AG04449 (cell line): ENCODE measurements around the gene ANKUB1.

ENCODE experiments used
- CTCF ChIA-PET: fragments of 350-600 bp; formaldehyde crosslinking; extraction: SDS; loops from one replicate; lab custom pipeline; 2021; ENCODE audit warnings: antibody characterized with exemption; lab: Yijun Ruan, JAX
- POLR2A ChIA-PET: fragments of 400-600, 350-600 bp; formaldehyde crosslinking; extraction: SDS; loops from one replicate; lab custom pipeline; 2020; ENCODE audit warnings: antibody characterized with exemption, inconsistent platforms; lab: Yijun Ruan, JAX
- DNase-seq: peaks from one replicate; pipeline ENCODE4 v3.0.0-alpha.2; 2010; ENCODE audit warnings: low read depth, low spot score
- H3K4me3 ChIP-seq: 2 replicates; pipeline ENCODE4 v1.5.1; 2011; ENCODE audit warnings: low read depth, mild to moderate bottlenecking, control low read depth, low read length
- TF ChIP-seq, protein P1 (sequence below): IDR thresholded peaks from one replicate; pipeline ENCODE4 v1.5.1; 2011; ENCODE audit warnings: mild to moderate bottlenecking, moderate library complexity, low read length, control low read depth, inconsistent platforms; ENCODE audit not compliant: insufficient read depth; ENCODE audit errors: missing control alignments

ANKUB1 gene

DNA sequence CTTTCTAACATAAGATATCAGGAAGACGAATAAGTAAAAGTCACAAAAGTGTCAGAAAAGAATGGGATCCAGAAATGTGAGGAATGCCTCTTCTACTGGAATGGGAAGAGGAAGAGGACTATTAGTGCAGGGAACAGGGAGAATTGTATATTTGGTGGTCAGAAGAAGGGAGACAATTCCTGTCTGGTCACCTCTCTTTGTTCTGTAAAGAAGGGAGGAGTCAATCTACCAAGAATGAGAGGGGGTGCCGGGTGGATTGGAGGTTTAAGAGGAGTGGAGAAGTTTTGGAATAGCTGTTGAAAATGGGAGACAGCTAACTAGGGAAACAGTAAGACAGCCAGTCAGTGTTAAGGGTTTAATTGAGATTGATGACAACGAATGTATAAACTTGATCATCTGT lies 60.1 kb downstream of the ANKUB1 start:
- DNase-seq, result no peak
- H3K4me3 ChIP-seq, result no peak overlapping the region
- TF ChIP-seq, protein P1, sequence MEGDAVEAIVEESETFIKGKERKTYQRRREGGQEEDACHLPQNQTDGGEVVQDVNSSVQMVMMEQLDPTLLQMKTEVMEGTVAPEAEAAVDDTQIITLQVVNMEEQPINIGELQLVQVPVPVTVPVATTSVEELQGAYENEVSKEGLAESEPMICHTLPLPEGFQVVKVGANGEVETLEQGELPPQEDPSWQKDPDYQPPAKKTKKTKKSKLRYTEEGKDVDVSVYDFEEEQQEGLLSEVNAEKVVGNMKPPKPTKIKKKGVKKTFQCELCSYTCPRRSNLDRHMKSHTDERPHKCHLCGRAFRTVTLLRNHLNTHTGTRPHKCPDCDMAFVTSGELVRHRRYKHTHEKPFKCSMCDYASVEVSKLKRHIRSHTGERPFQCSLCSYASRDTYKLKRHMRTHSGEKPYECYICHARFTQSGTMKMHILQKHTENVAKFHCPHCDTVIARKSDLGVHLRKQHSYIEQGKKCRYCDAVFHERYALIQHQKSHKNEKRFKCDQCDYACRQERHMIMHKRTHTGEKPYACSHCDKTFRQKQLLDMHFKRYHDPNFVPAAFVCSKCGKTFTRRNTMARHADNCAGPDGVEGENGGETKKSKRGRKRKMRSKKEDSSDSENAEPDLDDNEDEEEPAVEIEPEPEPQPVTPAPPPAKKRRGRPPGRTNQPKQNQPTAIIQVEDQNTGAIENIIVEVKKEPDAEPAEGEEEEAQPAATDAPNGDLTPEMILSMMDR, result no peak
- POLR2A ChIA-PET, result no interaction called here
- CTCF ChIA-PET, result interaction anchor here (1.0 to 3.4 kb wide), 4 partner anchors 8 to 76 kb away, joined by 3 to 13 read pairs (median 6); no protein-coding TSS in a partner anchor

DNA sequence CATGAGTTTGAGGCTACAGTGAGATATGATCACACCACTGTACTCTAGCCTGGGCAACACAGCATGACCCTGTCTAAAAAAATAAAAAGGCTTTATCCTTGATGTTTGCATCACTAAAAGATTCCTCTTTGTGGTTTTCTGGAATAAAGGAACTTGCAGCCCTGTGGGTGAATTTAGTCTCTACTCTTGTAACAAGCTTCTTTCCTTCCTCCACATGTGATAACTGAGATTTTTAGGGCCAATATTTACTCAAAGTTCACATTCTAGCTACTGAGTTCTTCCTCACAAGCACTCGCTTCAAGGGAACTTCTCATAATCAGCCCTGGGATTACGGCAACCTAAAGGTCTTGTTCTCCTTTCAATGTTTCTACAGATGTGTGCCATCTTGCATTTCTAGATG lies 64.7 kb downstream of the ANKUB1 start:
- no peak for DNase-seq
- ChIA-PET POLR2A (interaction anchor here (1.2 kb wide), 1 partner anchor 70 kb away, joined by 7 read pairs; the partner anchor contains the start of gene WWTR1), CTCF (interaction anchor here (0.8 to 4.1 kb wide), 3 partner anchors 10 to 218 kb away, joined by 3 to 31 read pairs (median 3); no protein-coding TSS in a partner anchor)

DNA sequence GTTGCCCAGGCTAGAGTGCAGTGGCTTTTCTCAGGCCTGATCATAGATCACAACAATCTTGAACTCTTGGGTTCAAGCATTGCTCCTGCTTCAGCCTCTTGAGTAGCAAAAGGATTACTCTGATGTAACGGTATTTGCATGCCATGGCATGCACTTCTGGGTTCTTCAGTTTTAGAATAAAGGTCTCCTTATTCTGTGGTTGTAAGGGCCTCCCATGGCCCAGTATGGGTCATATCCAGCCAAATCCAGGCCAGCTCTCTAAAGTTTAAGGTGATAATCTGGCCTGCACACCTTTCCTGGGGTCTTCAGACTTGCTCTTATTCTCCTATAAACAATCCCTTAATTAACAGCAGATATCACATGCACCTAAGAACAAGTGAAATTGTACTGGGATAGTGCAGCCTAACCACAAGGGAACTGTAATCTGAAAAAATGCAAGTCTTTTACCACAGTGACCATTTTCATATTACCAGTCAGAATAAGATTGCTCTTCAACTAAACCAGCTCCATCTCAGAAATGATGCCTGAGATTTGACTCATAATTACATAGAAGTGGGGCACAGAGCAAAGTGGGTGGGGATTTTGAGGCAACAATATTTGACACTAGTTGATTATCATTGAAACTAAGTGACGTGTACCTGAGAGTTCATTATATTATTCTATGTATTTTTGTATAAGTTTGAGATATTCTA lies 65.5 kb downstream of the ANKUB1 start:
- POLR2A ChIA-PET, result interaction anchor here (0.7 to 1.2 kb wide), 2 partner anchors 9 to 69 kb away, joined by 3 to 7 read pairs; partner anchors contain the start of gene WWTR1
- DNase-seq, result no peak
- no peak overlapping the region for H3K4me3 ChIP-seq
- TF ChIP-seq, protein P1, result no peak
- CTCF ChIA-PET, result interaction anchor here (0.6 to 4.1 kb wide), 6 partner anchors 9 to 217 kb away, joined by 3 to 31 read pairs (median 3); no protein-coding TSS in a partner anchor

More for the DNA sequence above, 64.7 kb downstream of the ANKUB1 start:
- H3K4me3 ChIP-seq, result no peak overlapping the region
- TF ChIP-seq, protein P1, result no peak

DNA sequence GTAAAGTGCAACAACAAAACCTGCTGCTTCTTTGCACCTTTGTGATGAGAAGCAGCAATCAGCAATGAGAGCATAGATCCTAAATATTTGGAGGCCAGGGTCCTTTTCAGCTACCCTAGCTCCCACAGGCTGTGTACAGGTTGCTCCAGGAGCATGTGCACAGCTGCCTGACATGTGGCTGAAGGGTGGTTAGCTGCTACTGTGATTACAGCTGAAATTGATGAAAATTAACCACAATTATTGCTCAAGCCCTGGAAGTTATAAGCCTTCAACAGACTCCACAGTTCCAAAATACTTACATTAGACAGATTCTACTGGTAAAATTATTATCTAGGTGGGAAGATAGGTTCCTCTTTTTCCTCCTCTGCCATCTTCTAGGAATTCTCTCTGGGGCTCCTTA lies 68.6 kb downstream of the ANKUB1 start:
- CTCF ChIA-PET, result interaction anchor here (1.0 to 1.1 kb wide), 4 partner anchors 9 to 85 kb away, joined by 3 read pairs; no protein-coding TSS in a partner anchor

DNA sequence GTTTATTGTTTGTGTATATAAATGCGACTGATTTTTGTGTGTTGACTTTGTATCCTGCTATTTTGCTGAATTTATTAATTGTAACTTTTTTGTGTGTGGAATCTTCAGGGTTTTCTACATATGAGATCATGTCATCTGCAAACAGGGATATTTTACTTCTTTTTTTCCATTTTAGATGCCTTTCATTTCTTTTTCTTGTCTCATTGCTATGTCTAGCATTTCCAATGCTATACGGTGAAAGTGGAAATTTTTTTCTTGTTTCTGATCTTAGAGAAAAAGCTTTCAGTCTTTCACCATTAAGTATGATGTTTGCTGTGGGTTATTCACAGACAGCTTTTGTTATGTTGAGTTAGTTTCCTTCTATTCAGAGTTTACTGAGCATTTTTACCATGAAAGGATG lies 71.4 kb downstream of the ANKUB1 start:
- POLR2A ChIA-PET, result no interaction called here
- no peak overlapping the region for H3K4me3 ChIP-seq
- TF ChIP-seq, protein P1, result no peak
- no peak for DNase-seq
- CTCF ChIA-PET, result interaction anchor here (1.0 to 6.8 kb wide), 7 partner anchors 16 to 208 kb away, joined by 4 to 104 read pairs (median 11); no protein-coding TSS in a partner anchor

More for the DNA sequence above, 68.6 kb downstream of the ANKUB1 start:
- no peak overlapping the region for H3K4me3 ChIP-seq
- no peak for DNase-seq
- TF ChIP-seq, protein P1, result no peak
- POLR2A ChIA-PET, result interaction anchor here (0.6 kb wide), 1 partner anchor 100 kb away, joined by 3 read pairs; no protein-coding TSS in a partner anchor
